Upper lobe of left lung (tissue), 4 donors: ENCODE measurements around the gene PLEK.

Source experiments
- CTCF ChIP-seq, 6 experiments: fragments of 450-650 bp in 4 of 6; fragments of 200-600 bp in 2 of 6; sonication (generic) in 2 of 6; IDR thresholded peaks; one replicate each; pipeline ENCODE4 v1.5.1; 2016 to 2019; ENCODE audit warnings: antibody characterized with exemption in 6 of 6
- POLR2A ChIP-seq, 4 donors: fragments of 450-650 bp; IDR thresholded peaks; one replicate each; pipeline ENCODE4 v1.5.1; 2016 to 2017; ENCODE audit warnings: antibody characterized with exemption in 4 of 4, mild to moderate bottlenecking in 2 of 4
- POLR2AphosphoS5 ChIP-seq, 2 donors: sonication (generic); formaldehyde crosslinking; IDR thresholded peaks; one replicate each; pipeline ENCODE4 v1.5.1; 2017; ENCODE audit warnings: antibody characterized with exemption in 2 of 2

DNA sequence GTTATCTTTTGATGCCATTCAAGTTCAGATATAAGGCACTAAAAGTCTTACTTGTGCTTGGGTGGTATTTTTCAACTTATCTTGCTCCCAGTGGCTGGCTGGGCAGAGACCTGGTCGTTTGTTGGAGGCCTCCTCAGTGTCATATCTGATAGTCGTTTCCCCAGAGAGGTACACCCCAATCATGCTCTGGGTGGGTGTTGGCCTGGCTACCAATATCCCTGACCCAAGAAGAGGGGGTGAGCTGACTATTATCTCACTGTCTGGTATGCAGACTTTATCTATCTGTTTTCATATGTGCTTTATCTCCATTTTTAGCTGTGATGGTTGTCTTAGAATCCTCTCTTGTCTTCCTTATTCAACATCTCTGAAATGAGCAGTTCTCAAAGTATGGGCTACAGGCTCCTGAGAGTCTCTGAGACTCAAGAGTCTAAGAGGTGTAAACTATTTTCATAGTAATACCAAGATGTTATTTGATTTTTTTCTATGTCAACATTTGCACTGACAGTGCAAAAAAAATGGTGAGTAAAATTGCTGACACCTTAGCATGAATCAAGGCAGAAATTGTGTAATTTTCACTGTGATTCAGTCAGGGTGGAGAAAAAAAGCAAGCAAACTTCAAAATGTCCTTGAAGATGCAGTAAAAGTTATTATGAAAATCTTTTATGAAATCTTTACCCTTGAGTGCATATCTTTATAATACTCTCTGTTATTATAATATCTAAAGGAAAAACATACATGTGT lies 12.3 kb upstream of the PLEK start:
- TF ChIP-seq POLR2AphosphoS5 (IDR thresholded peaks at IDR 0.05) (no peak), CTCF (IDR thresholded peaks at IDR 0.05) (no peak), POLR2A (IDR thresholded peaks at IDR 0.05) (no peak)
